ENCODE results near the gene CHD5. TPM values are rescaled to one million over a fixed set of nuclear protein-coding genes. Genes with fewer than 3 reads are reported as not detected.

Gene CHD5
- total RNA-seq, 1 experiment from 2014 or later: 6.1 TPM

DNA sequence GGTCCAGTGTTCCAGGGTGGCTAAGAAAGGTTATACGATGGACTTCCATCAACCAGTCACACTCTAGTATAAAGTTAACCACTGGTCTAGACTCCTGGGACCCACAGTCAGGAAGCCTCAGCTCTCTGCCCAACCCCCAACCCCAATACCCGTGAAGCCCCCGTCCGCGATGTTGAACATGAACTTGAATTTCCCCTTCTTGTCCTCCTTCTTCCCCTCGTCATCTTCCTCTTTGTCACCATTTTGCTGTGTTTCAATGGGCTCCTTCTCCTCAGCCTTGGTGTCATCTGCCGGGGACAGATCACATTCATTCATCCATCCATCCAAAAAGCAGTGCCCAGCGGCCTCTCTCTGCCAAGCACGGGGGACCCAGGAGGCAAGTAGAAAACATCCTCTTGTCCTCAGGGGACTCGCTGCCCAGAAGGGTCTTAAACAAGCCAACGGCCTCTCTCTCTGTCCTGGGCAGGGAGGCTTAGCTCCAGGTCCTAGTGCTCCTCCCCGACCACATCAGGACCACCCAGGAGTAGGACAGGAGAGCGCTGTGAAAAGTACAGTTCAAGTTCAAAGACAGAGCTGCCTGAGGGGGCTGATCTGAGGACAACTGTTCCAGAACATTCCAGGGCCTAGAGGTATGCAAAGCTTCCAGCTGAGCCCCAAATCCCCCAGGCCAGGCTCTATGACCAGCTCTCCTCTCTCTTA is 68.0 kb downstream of the CHD5 start:
- TF ChIP-seq, protein P1, sequence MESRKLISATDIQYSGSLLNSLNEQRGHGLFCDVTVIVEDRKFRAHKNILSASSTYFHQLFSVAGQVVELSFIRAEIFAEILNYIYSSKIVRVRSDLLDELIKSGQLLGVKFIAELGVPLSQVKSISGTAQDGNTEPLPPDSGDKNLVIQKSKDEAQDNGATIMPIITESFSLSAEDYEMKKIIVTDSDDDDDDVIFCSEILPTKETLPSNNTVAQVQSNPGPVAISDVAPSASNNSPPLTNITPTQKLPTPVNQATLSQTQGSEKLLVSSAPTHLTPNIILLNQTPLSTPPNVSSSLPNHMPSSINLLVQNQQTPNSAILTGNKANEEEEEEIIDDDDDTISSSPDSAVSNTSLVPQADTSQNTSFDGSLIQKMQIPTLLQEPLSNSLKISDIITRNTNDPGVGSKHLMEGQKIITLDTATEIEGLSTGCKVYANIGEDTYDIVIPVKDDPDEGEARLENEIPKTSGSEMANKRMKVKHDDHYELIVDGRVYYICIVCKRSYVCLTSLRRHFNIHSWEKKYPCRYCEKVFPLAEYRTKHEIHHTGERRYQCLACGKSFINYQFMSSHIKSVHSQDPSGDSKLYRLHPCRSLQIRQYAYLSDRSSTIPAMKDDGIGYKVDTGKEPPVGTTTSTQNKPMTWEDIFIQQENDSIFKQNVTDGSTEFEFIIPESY (IDR thresholded peaks at IDR 0.05; ENCODE audit: extremely low read depth, insufficient replicate concordance, low read length): no peak
- no peak for TF ChIP-seq ZNF274 (IDR thresholded peaks at IDR 0.05; ENCODE audit: low read depth, low read length)
- TF ChIP-seq RAD21 (IDR thresholded peaks at IDR 0.05; ENCODE audit: low read depth): no peak
- TF ChIP-seq, protein P2, sequence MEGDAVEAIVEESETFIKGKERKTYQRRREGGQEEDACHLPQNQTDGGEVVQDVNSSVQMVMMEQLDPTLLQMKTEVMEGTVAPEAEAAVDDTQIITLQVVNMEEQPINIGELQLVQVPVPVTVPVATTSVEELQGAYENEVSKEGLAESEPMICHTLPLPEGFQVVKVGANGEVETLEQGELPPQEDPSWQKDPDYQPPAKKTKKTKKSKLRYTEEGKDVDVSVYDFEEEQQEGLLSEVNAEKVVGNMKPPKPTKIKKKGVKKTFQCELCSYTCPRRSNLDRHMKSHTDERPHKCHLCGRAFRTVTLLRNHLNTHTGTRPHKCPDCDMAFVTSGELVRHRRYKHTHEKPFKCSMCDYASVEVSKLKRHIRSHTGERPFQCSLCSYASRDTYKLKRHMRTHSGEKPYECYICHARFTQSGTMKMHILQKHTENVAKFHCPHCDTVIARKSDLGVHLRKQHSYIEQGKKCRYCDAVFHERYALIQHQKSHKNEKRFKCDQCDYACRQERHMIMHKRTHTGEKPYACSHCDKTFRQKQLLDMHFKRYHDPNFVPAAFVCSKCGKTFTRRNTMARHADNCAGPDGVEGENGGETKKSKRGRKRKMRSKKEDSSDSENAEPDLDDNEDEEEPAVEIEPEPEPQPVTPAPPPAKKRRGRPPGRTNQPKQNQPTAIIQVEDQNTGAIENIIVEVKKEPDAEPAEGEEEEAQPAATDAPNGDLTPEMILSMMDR (IDR thresholded peaks at IDR 0.05 in 2 of 3, conservative IDR thresholded peaks at IDR 0.05 in 1 of 3; ENCODE audit: borderline replicate concordance in 1 of 3, insufficient read depth in 1 of 3, low read depth in 2 of 3, low read length in 2 of 3): no peak
- TF ChIP-seq SIN3A (IDR thresholded peaks at IDR 0.05; ENCODE audit: low read depth): no peak
- TF ChIP-seq, protein P3, sequence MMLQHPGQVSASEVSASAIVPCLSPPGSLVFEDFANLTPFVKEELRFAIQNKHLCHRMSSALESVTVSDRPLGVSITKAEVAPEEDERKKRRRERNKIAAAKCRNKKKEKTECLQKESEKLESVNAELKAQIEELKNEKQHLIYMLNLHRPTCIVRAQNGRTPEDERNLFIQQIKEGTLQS (IDR thresholded peaks at IDR 0.05): no peak
- no peak for TF ChIP-seq ELF1 (IDR thresholded peaks at IDR 0.05; ENCODE audit: borderline replicate concordance, low read depth)
- TF ChIP-seq CBX3 (IDR thresholded peaks at IDR 0.05; ENCODE audit: low read depth): no peak
- no peak for TF ChIP-seq CEBPB (IDR thresholded peaks at IDR 0.05; ENCODE audit: low read depth)
- no peak for TF ChIP-seq EGR1 (IDR thresholded peaks at IDR 0.05; ENCODE audit: low read depth)
- TF ChIP-seq EZH2phosphoT487 (IDR thresholded peaks at IDR 0.05; ENCODE audit: borderline replicate concordance): no peak
- TF ChIP-seq TCF7L2 (IDR thresholded peaks at IDR 0.05; ENCODE audit: borderline replicate concordance, extremely low read depth, insufficient read depth, insufficient read length): no peak
- no peak for TF ChIP-seq POLR2A (IDR thresholded peaks at IDR 0.05; ENCODE audit: borderline replicate concordance, extremely low read depth, insufficient read depth, insufficient read length)
- no peak for TF ChIP-seq SP1 (IDR thresholded peaks at IDR 0.05; ENCODE audit: low read depth)
- no peak for TF ChIP-seq SRF (IDR thresholded peaks at IDR 0.05; ENCODE audit: low read depth)
- TF ChIP-seq MAX (IDR thresholded peaks at IDR 0.05): no peak
- CTCF ChIA-PET: no interaction called here

More for the DNA sequence above, 68.0 kb downstream of the CHD5 start:
- H2AFZ ChIP-seq (ENCODE audit: low read depth, low read length, poor library complexity, severe bottlenecking): no peak overlapping the region
- no peak overlapping the region for H3K27ac ChIP-seq (ENCODE audit: low read depth, low read length)
- H3K9me2 ChIP-seq (ENCODE audit: insufficient read depth): no peaks in the 10 kb centered on the region
- H3K9ac ChIP-seq (ENCODE audit: low read length): no peak overlapping the region
- no peak overlapping the region for H3K4me3 ChIP-seq (replicated peaks in 1 of 2; ENCODE audit: low read depth in 1 of 2, low read length in 2 of 2)
- H3K4me2 ChIP-seq (ENCODE audit: low read length): no peak overlapping the region
- ATAC-seq (no peak), DNase-seq (ENCODE audit: low read depth, low spot score) (no peak)
- no peaks in the 10 kb centered on the region for H4K20me1 ChIP-seq (ENCODE audit: insufficient read depth)
- BruUV-seq (replicated peaks): no TSS peak
- intact Hi-C loops (cut with micrococcal nuclease): no loop called here
- ChIA-PET POLR2A (no interaction called here), RAD21 (ENCODE audit: low non-redundant PET in 1 of 2, low total read pairs in 2 of 2, uncharacterized antibody in 2 of 2, unreplicated experiment in 2 of 2) (no interaction called here)
- H3K36me3 ChIP-seq (ENCODE audit: control insufficient read depth in 1 of 2, insufficient read depth in 2 of 2, low read length in 2 of 2): no peaks in the 10 kb centered on the region
- H3K27me3 ChIP-seq (ENCODE audit: insufficient read depth, low read length): no peaks in the 10 kb centered on the region
- H3K4me1 ChIP-seq (ENCODE audit: control insufficient read depth in 1 of 2, insufficient read depth in 2 of 2, low read length in 2 of 2): peaks cover 0 to 4% of the 10 kb centered on the region in 2 experiments; a peak in 1 of 4 replicates
- no peaks in the 10 kb centered on the region for H3K79me2 ChIP-seq (ENCODE audit: insufficient read depth, low read length)
- no peaks in the 10 kb centered on the region for H3K9me3 ChIP-seq (ENCODE audit: control insufficient read depth in 1 of 2, insufficient read depth in 1 of 2, low read depth in 1 of 2, low read length in 2 of 2)
